Panc1 (cell line): ENCODE results near the gene OR7A5. TPM values are rescaled to one million over a fixed set of nuclear protein-coding genes. Genes with fewer than 3 reads are reported as not detected.

ENCODE experiments used
- ATAC-seq: fragments of 200-7000 bp; cut with Tn5 transposase; 2 replicates; pipeline ENCODE4 v1.9.1; 2020; ENCODE audit warnings: mild to moderate bottlenecking, moderate library complexity
- BruUV-seq: library from RNA; stranded (reverse); fragments of 400-500 nt; replicated peaks from 2 replicates; lab custom pipeline; 2021; lab: Mats Ljungman, UMichigan
- CTCF ChIA-PET: fragments of 300-600 bp; sonication (Branson Sonifier 250); formaldehyde crosslinking; loops from one replicate; lab custom pipeline; 2022; ENCODE audit warnings: antibody characterized with exemption; lab: Charles Lee
- POLR2A ChIA-PET: fragments of 300-600 bp; sonication (Branson Sonifier 250); formaldehyde crosslinking; loops from one replicate; lab custom pipeline; 2022; ENCODE audit warnings: antibody characterized with exemption; lab: Charles Lee
- DNase-seq: peaks from one replicate; pipeline ENCODE4 v3.0.0-alpha.2; 2010; ENCODE audit warnings: low read depth, low spot score
- H3K27ac ChIP-seq: 2 replicates; pipeline ENCODE4 v1.5.1; 2011; ENCODE audit warnings: mild to moderate bottlenecking, low read length, inconsistent platforms
- H3K27me3 ChIP-seq: fragments of 200-500 bp; sonication (Bioruptor generic); 2 replicates; pipeline ENCODE4 v1.6.0; 2014; ENCODE audit warnings: low read length, inconsistent platforms; ENCODE audit not compliant: control insufficient read depth, insufficient read depth
- H3K36me3 ChIP-seq: fragments of 200-500 bp; sonication (Bioruptor generic); 2 replicates; pipeline ENCODE4 v1.5.1; 2014; ENCODE audit warnings: inconsistent platforms, mild to moderate bottlenecking, low read length, moderate library complexity; ENCODE audit not compliant: control insufficient read depth, insufficient read depth
- H3K4me1 ChIP-seq: 2 replicates; pipeline ENCODE4 v1.5.1; 2011; ENCODE audit warnings: inconsistent platforms, mild to moderate bottlenecking, low read length, moderate library complexity; ENCODE audit not compliant: control insufficient read depth, insufficient read depth
- H3K4me3 ChIP-seq, 2 experiments: 2 replicates each; pipeline ENCODE4 v1.5.1; 2011 to 2012; ENCODE audit warnings: low read depth in 2 of 2, low read length in 2 of 2, mild to moderate bottlenecking in 2 of 2, inconsistent platforms in 1 of 2, moderate library complexity in 1 of 2
- H3K9me3 ChIP-seq: fragments of 200-500 bp; sonication (Bioruptor generic); 2 replicates; pipeline ENCODE4 v1.5.1; 2014; ENCODE audit warnings: low read depth, mild to moderate bottlenecking, inconsistent platforms, low read length, moderate library complexity; ENCODE audit not compliant: control insufficient read depth, insufficient read depth
- CTCF ChIP-seq: fragments of 450-650 bp; IDR thresholded peaks from 2 replicates; pipeline ENCODE4 v1.5.1; 2017; ENCODE audit warnings: mild to moderate bottlenecking
- POLR2AphosphoS5 ChIP-seq: IDR thresholded peaks from 2 replicates; pipeline ENCODE4 v1.6.1; 2012; ENCODE audit warnings: mild to moderate bottlenecking, low read depth, low read length, moderate library complexity
- REST ChIP-seq, 2 experiments: IDR thresholded peaks; 2 replicates each; pipeline ENCODE4 v1.6.1; 2011 to 2012; ENCODE audit warnings: low read depth in 2 of 2, control low read depth in 1 of 2, low read length in 1 of 2, mild to moderate bottlenecking in 1 of 2, moderate library complexity in 1 of 2; ENCODE audit not compliant: insufficient read depth in 1 of 2
- SIN3A ChIP-seq: IDR thresholded peaks from 2 replicates; pipeline ENCODE4 v1.6.1; 2012; ENCODE audit warnings: low read depth, mild to moderate bottlenecking, low read length, moderate library complexity, borderline replicate concordance; ENCODE audit not compliant: insufficient read depth
- TCF7L2 ChIP-seq: IDR thresholded peaks from 2 replicates; pipeline ENCODE4 v1.6.1; 2011; ENCODE audit warnings: mild to moderate bottlenecking, low read depth, low read length, inconsistent platforms
- in situ Hi-C: cut with HindIII; loops from 2 replicates; pipeline ENCODE4 v1.10.0; 2016; ENCODE audit warnings: low sequenced_read_pairs, low pct_unique_long_range_greater_than_20kb
- intact Hi-C: fragments of 100-400 bp; cut with micrococcal nuclease; formaldehyde crosslinking; loops from one replicate; pipeline ENCODE4 v1.10.0; 2022; ENCODE audit not compliant: unreplicated experiment
- total RNA-seq: library from RNA; stranded (reverse); gene quantifications from one replicate; pipeline ENCODE4 v1.2.1, GENCODE V29; 2021; ENCODE audit not compliant: unreplicated experiment

OR7A5 gene
- total RNA-seq, 1 experiment from 2014 or later, result not detected

GRCh38 chr19:14826006-14826405 lies 9.0 kb downstream of the OR7A5 start:
- intact Hi-C loops, result no loop called here
- no TSS peak for BruUV-seq
- Histone ChIP-seq H3K9me3 (no peaks in the 10 kb centered on the region), H3K4me3 (no peak overlapping the region), H3K27me3 (peaks cover 4% of the 10 kb centered on the region; the same call in 1 of the 2 replicates), H3K36me3 (no peaks in the 10 kb centered on the region), H3K27ac (no peak overlapping the region), H3K4me1 (no peaks in the 10 kb centered on the region)
- no peak for ATAC-seq
- POLR2A ChIA-PET, result no interaction called here
- CTCF ChIA-PET, result no interaction called here
- no peak for TF ChIP-seq REST (IDR thresholded peaks at IDR 0.05; ENCODE audit: insufficient read depth in 1 of 2, low read depth in 2 of 2, low read length in 1 of 2)
- TF ChIP-seq POLR2AphosphoS5, result no peak
- TF ChIP-seq TCF7L2, result no peak
- no peak for TF ChIP-seq CTCF
- no peak for TF ChIP-seq SIN3A
- no peak for DNase-seq
- in situ Hi-C loops, result no loop called here

- ChIA-PET CTCF (no interaction called here), POLR2A (no interaction called here)
- Histone ChIP-seq H3K27ac (no peak overlapping the region), H3K36me3 (no peaks in the 10 kb centered on the region), H3K4me3 (no peak overlapping the region), H3K27me3 (peaks cover 4% of the 10 kb centered on the region; the same call in 1 of the 2 replicates), H3K4me1 (no peaks in the 10 kb centered on the region), H3K9me3 (no peaks in the 10 kb centered on the region)
- TF ChIP-seq CTCF (no peak), POLR2AphosphoS5 (no peak)
- in situ Hi-C loops (no loop called here), intact Hi-C loops (no loop called here)
- BruUV-seq, result no TSS peak
- ATAC-seq (no peak), DNase-seq (no peak)
Observed at GRCh38 chr19:14821937-14822336, 13.0 kb downstream of the OR7A5 start.

- Histone ChIP-seq H3K27ac (no peak overlapping the region), H3K4me3 (no peak overlapping the region), H3K4me1 (no peaks in the 10 kb centered on the region), H3K9me3 (no peaks in the 10 kb centered on the region), H3K36me3 (no peaks in the 10 kb centered on the region), H3K27me3 (no peaks in the 10 kb centered on the region)
- DNase-seq, result no peak
- in situ Hi-C loops, result no loop called here
- intact Hi-C loops, result no loop called here
- BruUV-seq, result no TSS peak
- POLR2A ChIA-PET, result no interaction called here
- TF ChIP-seq REST (IDR thresholded peaks at IDR 0.05; ENCODE audit: insufficient read depth in 1 of 2, low read depth in 2 of 2, low read length in 1 of 2), result no peak
- no peak for TF ChIP-seq SIN3A
- no peak for TF ChIP-seq CTCF
- no peak for TF ChIP-seq TCF7L2
- no peak for TF ChIP-seq POLR2AphosphoS5
- ATAC-seq, result no peak
- CTCF ChIA-PET, result no interaction called here
Observed at GRCh38 chr19:14818588-14818987, 16.4 kb downstream of the OR7A5 start.
